GM12873 (cell line): ENCODE results near the gene ZNF518A.

Experiments used
- CTCF ChIP-seq: IDR thresholded peaks from 2 replicates; pipeline ENCODE4 v1.5.1; 2012; ENCODE audit warnings: low read depth, mild to moderate bottlenecking, moderate library complexity, low read length, control low read depth; ENCODE audit not compliant: insufficient read depth; ENCODE audit errors: missing control alignments

ZNF518A gene

GRCh38 chr10:96211764-96212163 lies 81.7 kb downstream of the ZNF518A start:
- TF ChIP-seq CTCF: no peak

- TF ChIP-seq CTCF: no peak
Observed at GRCh38 chr10:96212911-96213310, 82.8 kb downstream of the ZNF518A start.
